H7 (cell line): ENCODE measurements around the gene MXRA7. TPM values are rescaled to one million over a fixed set of nuclear protein-coding genes. Genes with fewer than 3 reads are reported as not detected.

Experiments
- DNase-seq: peaks from one replicate; pipeline ENCODE4 v3.0.0; 2012
- H3K27me3 ChIP-seq: 2 replicates; pipeline ENCODE4 v1.6.0; 2011; ENCODE audit warnings: mild to moderate bottlenecking, low read length; ENCODE audit not compliant: control insufficient read depth, insufficient read depth
- H3K36me3 ChIP-seq: replicated peaks from 2 replicates; pipeline ENCODE4 v1.5.1; 2011; ENCODE audit warnings: low read length; ENCODE audit not compliant: control insufficient read depth, insufficient read depth
- H3K4me3 ChIP-seq: 2 replicates; pipeline ENCODE4 v1.5.1; 2011; ENCODE audit warnings: low read depth, mild to moderate bottlenecking, control low read depth, low read length, moderate library complexity; ENCODE audit not compliant: insufficient read depth
- total RNA-seq: library from RNA; depleted of rRNA; stranded (reverse); fragments of >200 nt; shearing (Covaris generic); gene quantifications from 2 replicates; pipeline ENCODE4 v1.2.3, GENCODE V29; 2014; rRNA removed

Gene MXRA7
- total RNA-seq, 1 experiment from 2014 or later = 59.3 TPM

DNA sequence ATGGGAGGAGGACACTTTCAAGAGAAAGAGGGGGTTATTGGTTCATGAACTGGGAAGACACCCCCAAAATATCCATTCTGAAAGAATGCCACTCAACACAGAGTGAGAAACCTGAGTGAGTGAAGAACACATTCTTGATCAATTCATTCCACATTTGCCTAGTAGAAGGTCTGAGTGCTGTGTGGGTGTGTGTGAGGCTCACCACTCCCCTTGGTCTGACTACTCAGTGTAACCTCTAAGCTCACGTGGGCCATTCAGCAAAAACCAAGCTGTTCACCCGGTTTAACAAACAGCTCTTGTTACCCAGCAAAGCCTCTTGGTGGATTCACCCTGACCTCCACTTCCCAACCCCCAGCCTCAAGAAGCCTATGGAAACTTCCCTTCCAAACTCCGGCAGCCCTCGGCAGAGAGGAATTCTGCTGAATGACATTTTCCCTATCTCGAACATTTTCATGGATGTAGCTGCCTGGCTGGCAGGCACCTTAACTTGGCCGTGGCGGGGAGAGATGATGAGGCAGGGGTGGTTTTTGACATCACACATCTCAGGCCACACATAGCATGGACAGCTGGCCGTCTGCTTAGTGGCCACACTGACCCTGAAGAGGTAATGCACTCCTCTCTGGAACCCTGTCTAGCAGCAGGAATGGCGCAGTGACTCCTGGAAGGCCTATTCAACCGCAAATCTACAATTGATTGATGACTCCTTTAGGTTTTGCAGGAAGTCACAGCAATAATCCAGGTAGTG, 78.8 kb downstream of the MXRA7 start:
- Histone ChIP-seq H3K4me3 (no peak overlapping the region), H3K27me3 (no peaks in the 10 kb centered on the region), H3K36me3 (no peaks in the 10 kb centered on the region)
- no peak for DNase-seq

DNA sequence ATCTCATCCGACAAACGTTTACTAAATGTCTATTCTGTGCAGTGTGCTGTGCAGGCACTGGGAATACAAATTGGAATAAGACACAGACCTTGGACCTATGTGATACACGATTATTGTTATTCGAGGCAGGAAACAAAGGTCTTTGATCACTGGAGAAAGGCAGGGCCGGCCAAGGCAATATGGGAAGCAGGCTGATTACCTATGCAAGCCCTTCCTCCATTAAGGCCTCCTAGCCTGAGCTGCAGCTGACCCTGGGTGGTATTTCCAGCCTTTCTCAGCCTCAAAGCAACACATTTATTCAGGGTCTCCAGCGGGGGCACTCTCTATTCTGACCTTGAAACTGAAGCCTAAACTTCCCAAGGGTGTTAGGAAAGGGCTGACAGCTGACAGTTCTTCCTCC, 80.6 kb downstream of the MXRA7 start:
- Histone ChIP-seq H3K4me3 (no peak overlapping the region), H3K36me3 (no peaks in the 10 kb centered on the region), H3K27me3 (no peaks in the 10 kb centered on the region)
- DNase-seq = peak; percentile 70

Other genes starting within 250 kb of the MXRA7 start
- gene AANAT, start 243.4 kb downstream of the MXRA7 start, total RNA-seq = 0.17 TPM in 1 of 2 replicates, not detected in the other
- 23.0 and 34.3 TPM in 2 replicates for gene RHBDF2, start 209.5 kb downstream of the MXRA7 start, total RNA-seq
- 1.4 and 3.5 TPM in 2 replicates for gene CYGB, start 173.3 kb downstream of the MXRA7 start, total RNA-seq
- 0.70 and 0.83 TPM in 2 replicates for gene PRCD, start 170.9 kb downstream of the MXRA7 start, total RNA-seq
- 1.7 and 2.4 TPM in 2 replicates for gene ST6GALNAC2, start 125.1 kb downstream of the MXRA7 start, total RNA-seq
- gene ST6GALNAC1, start 67.2 kb downstream of the MXRA7 start, total RNA-seq = not detected in 2 replicates
- 16.5 and 16.8 TPM in 2 replicates for gene JMJD6, start 15.6 kb upstream of the MXRA7 start, total RNA-seq
- 50.0 and 54.4 TPM in 2 replicates for gene METTL23, start 15.9 kb upstream of the MXRA7 start, total RNA-seq
- 327 and 489 TPM in 2 replicates for gene SRSF2, start 26.4 kb upstream of the MXRA7 start, total RNA-seq
- 11.1 and 16.5 TPM in 2 replicates for gene MFSD11, start 27.2 kb upstream of the MXRA7 start, total RNA-seq
- gene MGAT5B, start 157.4 kb upstream of the MXRA7 start, total RNA-seq = 3.7 and 4.2 TPM in 2 replicates